GM19438 (cell line): Measurements from ENCODE around the gene CTXN1.

ENCODE experiments used
- ATAC-seq: cut with Tn5 transposase; IDR thresholded peaks from one replicate; pipeline ENCODE4 v1.9.1; 2021; ENCODE audit warnings: low read depth; ENCODE audit not compliant: unreplicated experiment

Gene CTXN1

GRCh38 chr19:7879836-7880235 lies 46.1 kb downstream of the CTXN1 start:
- ATAC-seq, result no peak

GRCh38 chr19:7879111-7879807 lies 46.7 kb downstream of the CTXN1 start:
- ATAC-seq, result no peak

GRCh38 chr19:7877249-7877836 lies 48.6 kb downstream of the CTXN1 start:
- no peak for ATAC-seq

- no peak for ATAC-seq
These were observed 51.0 kb downstream of the CTXN1 start for GRCh38 chr19:7874897-7875273.
